OCI-LY1 (cell line): ENCODE results near the gene DMAP1.

Experiments
- H2AFZ ChIP-seq: fragments of 200-600 bp; sonication (generic), shearing (Covaris generic); 2 replicates; pipeline ENCODE4 v1.6.0; 2014; ENCODE audit warnings: antibody characterized with exemption, mild to moderate bottlenecking, low read length
- H3F3A ChIP-seq: fragments of 200-600 bp; sonication (generic), shearing (Covaris generic); 2 replicates; pipeline ENCODE4 v1.6.0; 2014; ENCODE audit warnings: mild to moderate bottlenecking, antibody characterized with exemption, low read length, moderate library complexity; ENCODE audit not compliant: insufficient read depth
- H3K27ac ChIP-seq: fragments of 200-600 bp; sonication (generic); 2 replicates; pipeline ENCODE4 v1.5.1; 2014; ENCODE audit warnings: low read length, mixed run types, mild to moderate bottlenecking, low read depth; ENCODE audit not compliant: poor library complexity, severe bottlenecking
- H3K27me3 ChIP-seq: fragments of 200-600 bp; sonication (generic); 2 replicates; pipeline ENCODE4 v1.6.0; 2014; ENCODE audit warnings: antibody characterized with exemption, mild to moderate bottlenecking, low read length, moderate library complexity; ENCODE audit not compliant: insufficient read depth
- H3K36me3 ChIP-seq: fragments of 200-600 bp; sonication (generic); 2 replicates; pipeline ENCODE4 v1.6.1; 2014; ENCODE audit warnings: mild to moderate bottlenecking, antibody characterized with exemption, low read length, moderate library complexity, mixed read lengths; ENCODE audit not compliant: insufficient read depth
- H3K4me1 ChIP-seq: fragments of 200-600 bp; sonication (generic); 2 replicates; pipeline ENCODE4 v1.5.1; 2014; ENCODE audit warnings: mild to moderate bottlenecking, low read length, moderate library complexity; ENCODE audit not compliant: insufficient read depth, severe bottlenecking
- H3K4me2 ChIP-seq: fragments of 200-600 bp; sonication (generic), shearing (Covaris generic); 2 replicates; pipeline ENCODE4 v1.6.1; 2014; ENCODE audit warnings: low read length
- H3K4me3 ChIP-seq: fragments of 200-600 bp; sonication (generic); 2 replicates; pipeline ENCODE4 v1.5.1; 2014; ENCODE audit warnings: low read length, low read depth, mild to moderate bottlenecking, mixed read lengths; ENCODE audit not compliant: poor library complexity, severe bottlenecking
- H3K79me2 ChIP-seq: fragments of 200-600 bp; shearing (Covaris generic); 2 replicates; pipeline ENCODE4 v1.6.1; 2016; ENCODE audit warnings: mixed run types, low read length, mixed read lengths; ENCODE audit not compliant: insufficient read depth
- H3K9ac ChIP-seq: fragments of 200-600 bp; sonication (generic), shearing (Covaris generic); 2 replicates; pipeline ENCODE4 v1.6.1; 2014; ENCODE audit warnings: mild to moderate bottlenecking, low read length, mixed read lengths
- H3K9me2 ChIP-seq: fragments of 200-600 bp; sonication (generic), shearing (Covaris generic); 2 replicates; pipeline ENCODE4 v1.6.1; 2014; ENCODE audit warnings: low read depth, mild to moderate bottlenecking, low read length, mixed read lengths
- H3K9me3 ChIP-seq: fragments of 200-600 bp; shearing (Covaris generic); 2 replicates; pipeline ENCODE4 v1.6.1; 2014; ENCODE audit warnings: low read length, mixed read lengths
- H4K20me1 ChIP-seq: fragments of 200-600 bp; sonication (generic), shearing (Covaris generic); 2 replicates; pipeline ENCODE4 v1.6.0; 2016; ENCODE audit warnings: mild to moderate bottlenecking, low read length; ENCODE audit not compliant: insufficient read depth
- CTCF ChIP-seq: fragments of 200-600 bp; sonication (generic), shearing (Covaris generic); IDR thresholded peaks from 2 replicates; pipeline ENCODE4 v1.5.1; 2017; ENCODE audit warnings: mild to moderate bottlenecking, antibody characterized with exemption, low read length, moderate library complexity, mixed read lengths
- EZH2 ChIP-seq: fragments of 200-600 bp; sonication (generic), shearing (Covaris generic); IDR thresholded peaks from 2 replicates; pipeline ENCODE4 v1.8.0; 2017; ENCODE audit warnings: borderline replicate concordance, mixed run types, mild to moderate bottlenecking, antibody characterized with exemption, low read length, moderate library complexity, mixed read lengths

DMAP1 gene

DNA sequence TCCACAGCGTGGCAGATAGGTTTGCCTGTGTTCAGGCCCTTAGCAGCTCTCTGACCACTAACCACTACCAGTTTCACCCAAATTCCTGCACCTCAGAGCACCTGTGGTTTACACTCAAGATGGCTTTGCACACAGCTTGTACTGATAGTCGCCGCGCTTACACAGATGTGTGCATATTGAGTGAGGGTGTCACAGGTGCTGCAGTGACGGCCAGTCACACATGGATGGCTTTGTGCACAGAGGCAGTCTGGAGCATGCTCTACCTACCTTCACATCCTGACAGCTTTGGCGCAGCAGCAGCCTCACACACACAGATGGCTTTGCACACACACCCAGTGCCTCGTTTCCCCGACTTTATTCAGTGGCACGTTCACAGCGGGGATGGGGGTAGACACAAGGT, 7.5 kb downstream of the DMAP1 start:
- H3K27me3 ChIP-seq = no peaks in the 10 kb centered on the region
- no peaks in the 10 kb centered on the region for H3K9me2 ChIP-seq
- H3F3A ChIP-seq = no peaks in the 10 kb centered on the region
- no peaks in the 10 kb centered on the region for H3K9me3 ChIP-seq
- no peaks in the 10 kb centered on the region for H3K79me2 ChIP-seq
- no peak for TF ChIP-seq EZH2
- no peak for TF ChIP-seq CTCF
- peaks cover 63% of the 10 kb centered on the region for H3K36me3 ChIP-seq
- H2AFZ ChIP-seq = no peak overlapping the region
- peaks cover 19% of the 10 kb centered on the region for H3K4me1 ChIP-seq
- no peak overlapping the region for H3K4me3 ChIP-seq
- H3K27ac ChIP-seq = peak overlapping the region; percentile 81
- H3K4me2 ChIP-seq = peak overlapping the region; percentile 17; the same call in 1 of the 2 replicates
- H3K9ac ChIP-seq = no peak overlapping the region; the same call in 1 of the 2 replicates
- H4K20me1 ChIP-seq = no peaks in the 10 kb centered on the region

DNA sequence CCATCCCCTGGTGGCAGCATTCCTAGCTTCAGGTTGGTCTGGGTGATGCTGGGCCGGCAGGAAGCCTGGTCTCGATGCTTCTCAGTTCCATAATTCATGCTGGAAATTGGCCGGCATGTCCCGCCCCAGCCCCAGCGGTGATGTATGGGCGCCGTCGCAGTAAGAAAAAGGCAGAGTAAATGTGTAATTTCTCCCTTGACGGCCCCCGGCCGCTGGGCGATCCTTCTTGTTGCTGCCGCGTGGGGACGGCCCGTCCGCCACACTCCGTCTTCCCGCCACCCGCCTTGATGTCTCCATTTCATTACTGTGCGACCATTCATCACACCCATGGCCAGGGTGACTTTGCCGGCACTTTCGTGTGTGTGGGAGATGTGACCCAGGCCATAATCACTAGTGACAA, 8.5 kb downstream of the DMAP1 start:
- TF ChIP-seq CTCF (no peak), EZH2 (no peak)
- Histone ChIP-seq H3K9me2 (no peaks in the 10 kb centered on the region), H3K9ac (no peak overlapping the region), H3F3A (no peaks in the 10 kb centered on the region), H4K20me1 (no peaks in the 10 kb centered on the region), H3K9me3 (no peaks in the 10 kb centered on the region), H2AFZ (no peak overlapping the region), H3K36me3 (peaks cover 63% of the 10 kb centered on the region), H3K27me3 (no peaks in the 10 kb centered on the region), H3K79me2 (no peaks in the 10 kb centered on the region), H3K4me2 (no peak overlapping the region), H3K27ac (peak overlapping the region; percentile 81), H3K4me3 (no peak overlapping the region), H3K4me1 (peaks cover 19% of the 10 kb centered on the region)

DNA sequence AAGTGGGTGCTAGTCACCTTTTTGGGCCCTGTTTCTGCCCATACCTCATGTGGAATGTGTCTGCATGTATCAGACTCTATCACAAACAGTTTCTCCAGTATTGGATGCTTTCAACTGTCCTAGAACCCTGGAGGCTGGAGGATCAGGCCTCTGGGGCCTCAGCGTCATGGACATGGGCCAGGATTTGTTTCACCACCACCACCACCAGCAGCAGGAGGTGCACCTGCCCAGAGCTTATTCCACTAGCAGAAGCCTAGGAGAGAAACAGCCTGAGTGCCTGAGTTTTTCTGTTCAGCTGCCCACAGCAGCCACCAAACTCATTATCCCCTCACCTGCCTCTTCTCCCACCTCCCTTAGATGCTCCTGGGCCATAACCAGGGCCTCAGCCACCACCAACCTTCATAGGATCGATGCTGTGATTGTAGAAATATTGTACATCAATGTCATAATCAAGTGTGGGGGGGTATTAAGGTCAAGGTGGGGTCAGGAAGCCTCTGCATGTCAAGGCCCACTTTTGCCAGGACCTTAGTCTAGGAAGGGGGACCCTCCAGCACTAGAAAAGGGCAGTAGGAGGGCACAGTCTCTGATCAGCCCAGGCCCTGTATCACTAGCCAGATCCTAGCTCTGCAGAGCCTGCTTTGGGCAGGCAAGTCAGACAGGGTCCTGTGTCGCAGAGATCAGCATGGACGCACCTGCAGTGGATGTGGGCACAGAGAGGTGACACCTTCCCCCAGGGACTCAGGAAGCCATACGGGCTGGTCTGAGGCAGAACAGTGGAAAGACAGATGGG, 9.3 kb downstream of the DMAP1 start:
- no peaks in the 10 kb centered on the region for H3K9me2 ChIP-seq

More for the DNA sequence above, 9.3 kb downstream of the DMAP1 start:
- TF ChIP-seq CTCF = no peak
- TF ChIP-seq EZH2 = no peak
- no peaks in the 10 kb centered on the region for H4K20me1 ChIP-seq
- no peak overlapping the region for H3K4me3 ChIP-seq
- H3K9me3 ChIP-seq = no peaks in the 10 kb centered on the region
- no peaks in the 10 kb centered on the region for H3K79me2 ChIP-seq
- H2AFZ ChIP-seq = no peak overlapping the region
- peaks cover 19% of the 10 kb centered on the region for H3K4me1 ChIP-seq
- no peak overlapping the region for H3K4me2 ChIP-seq
- H3F3A ChIP-seq = no peaks in the 10 kb centered on the region
- H3K9ac ChIP-seq = no peak overlapping the region
- H3K36me3 ChIP-seq = peaks cover 54% of the 10 kb centered on the region
- no peaks in the 10 kb centered on the region for H3K27me3 ChIP-seq
- no peak overlapping the region for H3K27ac ChIP-seq
